ENCODE measurements around the gene SENP6.

- TF ChIP-seq CTCF (IDR thresholded peaks at IDR 0.05) (no peak), POLR2A (IDR thresholded peaks at IDR 0.05) (no peak)
Measured at GRCh38 chr6:75602246-75603105, 796 bp downstream of the SENP6 start.
